ENCODE results near the gene ADAM12.

Gene ADAM12

DNA sequence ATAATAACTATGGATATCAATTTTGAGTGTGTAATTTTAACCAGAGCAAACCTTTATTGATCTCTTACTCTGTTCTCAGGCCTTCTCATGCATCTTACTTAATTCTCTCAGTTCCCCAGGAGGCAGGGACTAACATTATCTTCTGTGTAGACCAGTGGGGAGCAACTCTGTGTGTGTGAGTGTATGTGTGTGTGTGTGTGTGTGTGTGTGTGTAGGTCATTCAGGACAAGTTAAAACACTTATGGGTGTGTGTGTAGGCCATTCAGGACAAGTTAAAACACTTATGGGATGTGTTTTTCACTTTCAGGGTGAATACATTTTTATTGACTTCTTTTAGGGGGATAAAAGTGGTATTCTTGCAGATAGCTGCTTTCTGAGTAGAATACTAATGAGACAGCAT lies 145.0 kb downstream of the ADAM12 start:
- DNase-seq (no peak), ATAC-seq (ENCODE audit: insufficient read depth, low read depth) (no peak)
- no peaks in the 10 kb centered on the region for H3K27me3 ChIP-seq (ENCODE audit: insufficient read depth, low read length, poor library complexity)
- H3K36me3 ChIP-seq (ENCODE audit: insufficient read depth, low read length) = no peaks in the 10 kb centered on the region
- no peaks in the 10 kb centered on the region for H3K4me1 ChIP-seq (ENCODE audit: insufficient read depth, low read length)
- no peaks in the 10 kb centered on the region for H3K79me2 ChIP-seq (ENCODE audit: insufficient read depth, low read length)
- H3K9ac ChIP-seq (ENCODE audit: low read depth, low read length) = no peak overlapping the region
- TF ChIP-seq EZH2 (IDR thresholded peaks at IDR 0.05; ENCODE audit: borderline replicate concordance, low read depth, low read length, severe bottlenecking) (no peak), CTCF (IDR thresholded peaks at IDR 0.05; ENCODE audit: borderline replicate concordance, extremely low read depth, low read length, poor library complexity, severe bottlenecking) (no peak)
- H3K4me2 ChIP-seq (ENCODE audit: insufficient read depth, low read length) = no peak overlapping the region
- H3K9me3 ChIP-seq (ENCODE audit: insufficient read depth, low read length, severe bottlenecking) = no peaks in the 10 kb centered on the region
- H3K27ac ChIP-seq (ENCODE audit: low read length) = no peak overlapping the region
- no peak overlapping the region for H3K4me3 ChIP-seq (ENCODE audit: low read depth in 1 of 2, low read length in 2 of 2)
- no peaks in the 10 kb centered on the region for H4K20me1 ChIP-seq (ENCODE audit: insufficient read depth, low read length)
- H2AFZ ChIP-seq (ENCODE audit: low read depth, low read length) = no peak overlapping the region

DNA sequence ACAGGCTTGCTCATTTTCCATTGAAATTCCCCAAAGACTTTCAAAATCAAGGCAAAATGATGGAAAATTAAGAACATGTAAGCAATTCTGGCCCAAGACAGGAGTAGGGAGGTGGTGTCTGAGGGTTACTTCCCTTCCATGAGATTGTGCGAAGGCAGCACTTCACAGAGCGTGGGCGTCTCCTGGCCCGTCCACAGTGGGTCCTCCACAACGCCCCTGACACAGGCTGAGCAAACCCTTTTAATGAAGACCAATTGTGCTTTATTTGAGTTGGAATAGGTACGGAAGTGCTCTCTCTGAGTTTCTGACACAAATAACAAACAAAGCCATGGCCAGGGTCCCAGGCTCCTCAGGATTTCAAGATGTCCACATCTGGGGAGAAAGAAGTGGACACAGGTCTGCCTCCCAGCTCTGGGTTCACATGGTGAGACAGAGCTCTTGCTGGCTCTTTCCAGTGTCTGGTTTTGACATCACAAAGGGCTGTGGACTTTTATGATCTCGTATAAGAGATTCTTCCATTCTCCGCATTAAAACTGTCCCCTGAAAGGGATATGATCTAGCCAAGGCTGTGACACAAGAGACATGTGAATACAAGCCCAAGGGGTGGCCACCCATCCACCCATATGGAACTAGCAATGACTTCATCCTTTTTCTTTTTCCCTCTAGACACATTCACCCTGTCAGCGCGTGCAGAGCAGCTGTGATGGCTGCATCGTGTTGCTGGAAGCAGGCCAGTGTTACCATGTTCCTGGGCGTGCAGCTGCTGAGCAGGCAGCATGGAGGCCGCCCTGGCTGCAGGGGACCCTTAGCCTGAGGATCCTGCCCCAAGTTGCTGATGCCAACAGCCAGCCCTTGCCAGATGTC lies 145.6 kb downstream of the ADAM12 start:
- H3K9ac ChIP-seq (ENCODE audit: low read depth, low read length) = no peak overlapping the region
- ATAC-seq (ENCODE audit: insufficient read depth, low read depth) = no peak

DNA sequence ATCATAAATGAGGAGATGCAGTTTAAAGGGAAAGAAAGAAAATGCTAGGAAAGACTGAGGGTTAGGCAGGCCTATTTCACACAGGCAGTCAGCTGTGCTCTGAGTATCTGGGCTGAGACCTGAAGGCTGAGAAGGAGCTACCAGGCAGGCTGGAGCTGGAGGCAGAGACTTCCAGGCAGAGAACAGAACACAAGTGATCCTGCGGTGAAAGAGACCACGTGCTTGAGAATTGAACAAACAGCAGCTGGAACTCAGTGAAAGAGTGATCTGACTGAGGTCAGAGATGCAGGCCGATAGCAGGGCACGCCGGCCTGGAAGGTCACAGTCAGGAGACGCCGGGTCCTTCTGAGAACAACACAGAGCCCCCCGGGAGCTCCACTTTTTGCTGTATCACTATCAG lies 147.8 kb downstream of the ADAM12 start:
- H3K27me3 ChIP-seq (ENCODE audit: insufficient read depth, low read length, poor library complexity) = no peaks in the 10 kb centered on the region
- H3K27ac ChIP-seq (ENCODE audit: low read length) = no peak overlapping the region
- no peak for DNase-seq
- H3K9ac ChIP-seq (ENCODE audit: low read depth, low read length) = no peak overlapping the region
- H3K79me2 ChIP-seq (ENCODE audit: insufficient read depth, low read length) = no peaks in the 10 kb centered on the region
- TF ChIP-seq EZH2 (IDR thresholded peaks at IDR 0.05; ENCODE audit: borderline replicate concordance, low read depth, low read length, severe bottlenecking) (no peak), CTCF (IDR thresholded peaks at IDR 0.05; ENCODE audit: borderline replicate concordance, extremely low read depth, low read length, poor library complexity, severe bottlenecking) (no peak)
- H3K36me3 ChIP-seq (ENCODE audit: insufficient read depth, low read length) = no peaks in the 10 kb centered on the region
- no peak overlapping the region for H3K4me2 ChIP-seq (ENCODE audit: insufficient read depth, low read length)
- no peaks in the 10 kb centered on the region for H4K20me1 ChIP-seq (ENCODE audit: insufficient read depth, low read length)
- no peak for ATAC-seq (ENCODE audit: insufficient read depth, low read depth)
- no peak overlapping the region for H3K4me3 ChIP-seq (ENCODE audit: low read depth in 1 of 2, low read length in 2 of 2)
- H2AFZ ChIP-seq (ENCODE audit: low read depth, low read length) = no peak overlapping the region
- H3K9me3 ChIP-seq (ENCODE audit: insufficient read depth, low read length, severe bottlenecking) = no peaks in the 10 kb centered on the region
- H3K4me1 ChIP-seq (ENCODE audit: insufficient read depth, low read length) = no peaks in the 10 kb centered on the region

More for the DNA sequence above, 145.6 kb downstream of the ADAM12 start:
- Histone ChIP-seq H2AFZ (ENCODE audit: low read depth, low read length) (no peak overlapping the region), H3K79me2 (ENCODE audit: insufficient read depth, low read length) (no peaks in the 10 kb centered on the region), H3K27ac (ENCODE audit: low read length) (no peak overlapping the region), H3K4me1 (ENCODE audit: insufficient read depth, low read length) (no peaks in the 10 kb centered on the region), H3K4me3 (ENCODE audit: low read depth in 1 of 2, low read length in 2 of 2) (no peak overlapping the region), H3K27me3 (ENCODE audit: insufficient read depth, low read length, poor library complexity) (no peaks in the 10 kb centered on the region), H3K36me3 (ENCODE audit: insufficient read depth, low read length) (no peaks in the 10 kb centered on the region), H4K20me1 (ENCODE audit: insufficient read depth, low read length) (no peaks in the 10 kb centered on the region), H3K9me3 (ENCODE audit: insufficient read depth, low read length, severe bottlenecking) (no peaks in the 10 kb centered on the region), H3K4me2 (ENCODE audit: insufficient read depth, low read length) (no peak overlapping the region)
- TF ChIP-seq CTCF (IDR thresholded peaks at IDR 0.05; ENCODE audit: borderline replicate concordance, extremely low read depth, low read length, poor library complexity, severe bottlenecking) = no peak
- no peak for TF ChIP-seq EZH2 (IDR thresholded peaks at IDR 0.05; ENCODE audit: borderline replicate concordance, low read depth, low read length, severe bottlenecking)
- no peak for DNase-seq
